ENCODE data around the gene GEMIN8. TPM values are rescaled to one million over a fixed set of nuclear protein-coding genes. Genes with fewer than 3 reads are reported as not detected.

GEMIN8 gene
- polyA plus RNA-seq, 4 donors = 3.5 to 18.0 (median 10.5) TPM

DNA sequence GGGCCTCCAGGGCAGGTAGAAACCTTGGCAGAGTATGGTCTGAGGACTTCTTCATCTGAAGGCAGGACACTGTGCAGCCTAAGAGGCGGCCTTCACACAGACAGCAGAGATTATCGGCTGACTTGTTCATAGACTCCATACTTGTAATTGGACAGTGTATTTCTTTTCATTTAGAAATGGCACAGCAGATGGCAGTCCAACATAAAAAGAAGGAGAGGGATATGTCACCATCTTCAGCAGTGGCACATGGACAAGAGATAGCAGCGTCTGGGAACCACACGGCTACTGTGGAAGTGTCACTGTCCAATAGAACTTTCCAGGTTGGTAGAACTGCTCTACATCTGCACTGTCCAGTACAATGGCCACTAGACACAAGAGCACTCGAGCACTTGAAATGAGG is 21.7 kb upstream of the GEMIN8 start:
- no peaks in the 10 kb centered on the region for H3K27me3 ChIP-seq (ENCODE audit: control insufficient read depth in 3 of 3, insufficient read depth in 3 of 3, low read length in 3 of 3)
- H3K27ac ChIP-seq (ENCODE audit: low read depth in 1 of 3, low read length in 2 of 3) = no peak overlapping the region
- no peaks in the 10 kb centered on the region for H3K36me3 ChIP-seq (ENCODE audit: control insufficient read depth in 3 of 3, insufficient read depth in 2 of 3, low read depth in 1 of 3, low read length in 3 of 3)
- no peaks in the 10 kb centered on the region for H3K4me1 ChIP-seq (ENCODE audit: control insufficient read depth in 3 of 3, insufficient read depth in 2 of 3, low read depth in 1 of 3, low read length in 2 of 3)
- H3K9me3 ChIP-seq (ENCODE audit: control insufficient read depth in 2 of 2, insufficient read depth in 1 of 2, low read depth in 1 of 2, low read length in 1 of 2) = no peaks in the 10 kb centered on the region
- DNase-seq = no peak
- no peak overlapping the region for H3K4me3 ChIP-seq (ENCODE audit: low read depth in 1 of 3, low read length in 3 of 3)
- FAIRE-seq = no peak
- 50 to 70% (median 60%) methylated on average over 5 of the region's 5 CpGs for WGBS, 3 donors

DNA sequence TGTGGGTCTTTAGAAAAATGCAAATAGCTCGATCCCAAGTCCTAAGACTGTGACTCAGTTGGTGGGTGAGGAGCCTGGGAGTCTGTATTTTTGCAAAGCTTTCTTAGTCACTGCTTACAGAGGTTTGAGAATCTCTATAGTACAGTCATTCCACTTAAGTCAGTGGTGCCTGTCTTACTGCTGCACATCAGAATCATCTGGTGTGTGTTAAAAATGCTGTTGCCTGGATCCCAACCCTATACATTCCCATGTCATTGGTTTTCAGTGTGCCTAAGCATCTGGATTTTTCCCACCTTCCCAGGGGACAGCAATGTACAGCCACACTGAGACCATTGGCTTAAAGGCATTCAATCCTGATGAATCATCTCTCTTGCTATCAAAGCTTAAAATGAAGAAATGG is 21.0 kb upstream of the GEMIN8 start:
- FAIRE-seq = no peak
- Histone ChIP-seq H3K36me3 (ENCODE audit: control insufficient read depth in 3 of 3, insufficient read depth in 2 of 3, low read depth in 1 of 3, low read length in 3 of 3) (no peaks in the 10 kb centered on the region), H3K4me1 (ENCODE audit: control insufficient read depth in 3 of 3, insufficient read depth in 2 of 3, low read depth in 1 of 3, low read length in 2 of 3) (no peaks in the 10 kb centered on the region), H3K4me3 (ENCODE audit: low read depth in 1 of 3, low read length in 3 of 3) (no peak overlapping the region), H3K9me3 (ENCODE audit: control insufficient read depth in 2 of 2, insufficient read depth in 1 of 2, low read depth in 1 of 2, low read length in 1 of 2) (no peaks in the 10 kb centered on the region), H3K27ac (ENCODE audit: low read depth in 1 of 3, low read length in 2 of 3) (no peak overlapping the region), H3K27me3 (ENCODE audit: control insufficient read depth in 3 of 3, insufficient read depth in 3 of 3, low read length in 3 of 3) (no peaks in the 10 kb centered on the region)
- WGBS, 3 donors = 30 to 63% (median 36%) methylated on average over 1 of the region's 1 CpG
- no peak for DNase-seq

DNA sequence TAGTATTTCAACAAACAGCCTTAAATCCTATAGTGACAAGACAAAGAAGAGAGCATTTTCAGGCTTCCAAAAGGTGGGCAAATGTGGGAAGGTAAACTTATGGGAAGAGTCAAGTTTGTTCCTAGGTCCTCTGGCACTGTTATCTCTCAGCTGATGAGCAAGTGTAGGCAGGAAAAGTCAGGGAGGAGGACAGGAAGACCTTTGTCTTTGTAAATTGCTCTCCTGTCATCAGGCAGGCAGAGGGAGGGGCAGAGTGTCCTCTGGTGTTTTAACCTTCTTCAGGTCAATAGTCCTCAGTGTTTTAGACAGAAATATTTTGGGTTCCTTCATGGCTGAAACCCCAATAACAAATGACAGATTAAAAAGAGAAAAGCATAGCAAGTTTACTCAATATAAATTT is 13.5 kb upstream of the GEMIN8 start:
- no peaks in the 10 kb centered on the region for H3K36me3 ChIP-seq (ENCODE audit: control insufficient read depth in 3 of 3, insufficient read depth in 2 of 3, low read depth in 1 of 3, low read length in 3 of 3)
- no peak overlapping the region for H3K4me3 ChIP-seq (ENCODE audit: low read depth in 1 of 3, low read length in 3 of 3)
- no peaks in the 10 kb centered on the region for H3K9me3 ChIP-seq (ENCODE audit: control insufficient read depth in 2 of 2, insufficient read depth in 1 of 2, low read depth in 1 of 2, low read length in 1 of 2)
- H3K27me3 ChIP-seq (ENCODE audit: control insufficient read depth in 3 of 3, insufficient read depth in 3 of 3, low read length in 3 of 3) = no peaks in the 10 kb centered on the region
- H3K27ac ChIP-seq (ENCODE audit: low read depth in 1 of 3, low read length in 2 of 3) = no peak overlapping the region
- DNase-seq (no peak), FAIRE-seq (no peak)
- no peaks in the 10 kb centered on the region for H3K4me1 ChIP-seq (ENCODE audit: control insufficient read depth in 3 of 3, insufficient read depth in 2 of 3, low read depth in 1 of 3, low read length in 2 of 3)

DNA sequence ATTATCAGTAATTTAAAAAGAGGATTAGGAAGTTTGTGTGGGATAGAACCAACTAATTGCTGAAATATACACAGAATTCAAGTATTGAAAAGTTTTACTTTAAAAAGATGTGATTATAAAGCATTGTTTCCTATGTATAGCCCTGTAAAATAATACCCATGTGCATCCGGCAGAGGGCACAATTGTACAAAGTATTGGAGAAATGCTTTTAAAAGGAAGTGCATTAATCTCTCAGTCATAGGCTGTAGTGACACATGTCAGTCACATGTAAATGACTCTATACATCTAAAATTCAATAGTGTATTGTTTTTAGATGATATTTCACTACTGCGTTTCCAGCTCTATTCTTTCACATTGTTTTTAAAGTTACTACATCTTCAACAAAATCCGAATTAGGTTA is 9.7 kb upstream of the GEMIN8 start:
- DNase-seq (peak; percentile 53 to 60), FAIRE-seq (peak; percentile 95)
- Histone ChIP-seq H3K27me3 (ENCODE audit: control insufficient read depth in 3 of 3, insufficient read depth in 3 of 3, low read length in 3 of 3) (no peaks in the 10 kb centered on the region), H3K9me3 (ENCODE audit: control insufficient read depth in 2 of 2, insufficient read depth in 1 of 2, low read depth in 1 of 2, low read length in 1 of 2) (no peaks in the 10 kb centered on the region), H3K4me1 (ENCODE audit: control insufficient read depth in 3 of 3, insufficient read depth in 2 of 3, low read depth in 1 of 3, low read length in 2 of 3) (no peaks in the 10 kb centered on the region), H3K4me3 (ENCODE audit: low read depth in 1 of 3, low read length in 3 of 3) (no peak overlapping the region), H3K36me3 (ENCODE audit: control insufficient read depth in 3 of 3, insufficient read depth in 2 of 3, low read depth in 1 of 3, low read length in 3 of 3) (no peaks in the 10 kb centered on the region), H3K27ac (ENCODE audit: low read depth in 1 of 3, low read length in 2 of 3) (no peak overlapping the region)
- 30 to 34% (median 33%) methylated on average over 3 of the region's 3 CpGs for WGBS, 3 donors

DNA sequence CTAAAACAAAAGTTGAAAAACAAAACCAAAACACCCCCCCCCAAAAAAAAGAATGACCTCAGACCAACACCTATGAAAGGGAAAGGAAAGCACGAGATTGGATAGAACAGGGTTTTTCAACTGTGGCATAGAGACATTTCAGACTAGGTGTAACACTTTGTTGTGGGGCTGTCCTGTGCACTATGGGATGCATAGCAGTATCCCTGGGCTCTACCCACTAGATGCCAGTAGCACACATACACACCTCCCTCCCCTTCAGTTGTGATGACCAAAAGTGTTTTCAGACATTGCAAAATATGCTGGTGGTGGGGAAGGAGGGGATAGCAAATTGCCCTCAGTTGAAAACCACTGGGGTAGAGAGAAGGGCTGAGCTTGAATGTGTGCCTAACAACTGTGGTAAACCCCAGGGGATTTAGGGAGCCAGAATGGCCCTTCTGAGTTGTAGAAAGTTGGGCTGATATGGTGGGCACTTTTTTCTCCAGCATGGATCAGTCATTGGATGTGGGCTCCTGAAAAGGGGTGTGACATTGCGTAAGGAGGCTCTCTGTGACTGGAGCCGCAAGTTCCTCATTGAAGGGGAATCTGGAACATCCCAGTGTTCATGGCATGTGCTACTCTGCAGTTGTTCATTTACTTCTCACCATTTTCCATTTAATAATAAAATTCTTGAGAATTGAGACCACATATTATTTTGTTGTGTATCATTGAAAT is 8.8 kb upstream of the GEMIN8 start:
- Histone ChIP-seq H3K36me3 (ENCODE audit: control insufficient read depth in 3 of 3, insufficient read depth in 2 of 3, low read depth in 1 of 3, low read length in 3 of 3) (no peaks in the 10 kb centered on the region), H3K4me1 (ENCODE audit: control insufficient read depth in 3 of 3, insufficient read depth in 2 of 3, low read depth in 1 of 3, low read length in 2 of 3) (no peaks in the 10 kb centered on the region), H3K27me3 (ENCODE audit: control insufficient read depth in 3 of 3, insufficient read depth in 3 of 3, low read length in 3 of 3) (no peaks in the 10 kb centered on the region), H3K9me3 (ENCODE audit: control insufficient read depth in 2 of 2, insufficient read depth in 1 of 2, low read depth in 1 of 2, low read length in 1 of 2) (no peaks in the 10 kb centered on the region), H3K4me3 (ENCODE audit: low read depth in 1 of 3, low read length in 3 of 3) (no peak overlapping the region), H3K27ac (ENCODE audit: low read depth in 1 of 3, low read length in 2 of 3) (no peak overlapping the region)
- DNase-seq (no peak), FAIRE-seq (no peak)
- 47 to 50% (median 48%) methylated on average over 3 of the region's 3 CpGs for WGBS, 3 donors

DNA sequence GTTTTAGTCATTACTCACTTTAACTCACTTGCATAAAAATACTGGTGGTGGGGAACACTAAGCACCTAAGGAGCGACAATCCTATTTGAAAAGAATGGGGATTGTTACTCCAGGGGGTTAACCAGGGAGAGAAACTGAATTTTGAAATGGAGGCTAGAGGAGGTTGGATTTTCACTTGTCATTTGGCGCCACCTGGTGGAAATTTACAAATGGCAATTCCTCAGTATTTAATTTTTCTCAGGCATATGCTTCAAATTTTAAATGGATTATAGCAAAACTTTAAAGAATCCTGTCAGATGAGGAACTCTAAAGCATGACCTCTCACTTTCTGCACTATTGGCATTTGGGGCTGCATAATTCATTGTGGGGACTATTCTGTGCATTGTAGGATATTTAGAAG is 2.7 kb upstream of the GEMIN8 start:
- H3K9me3 ChIP-seq (ENCODE audit: control insufficient read depth in 2 of 2, insufficient read depth in 1 of 2, low read depth in 1 of 2, low read length in 1 of 2) = no peaks in the 10 kb centered on the region
- DNase-seq (peak; percentile 45 to 61), FAIRE-seq (no peak)
- H3K4me1 ChIP-seq (ENCODE audit: control insufficient read depth in 3 of 3, insufficient read depth in 2 of 3, low read depth in 1 of 3, low read length in 2 of 3) = no peaks in the 10 kb centered on the region
- 0 to 1% (median 0%) methylated on average over 2 of the region's 2 CpGs for WGBS, 3 donors
- H3K27ac ChIP-seq (ENCODE audit: low read depth in 1 of 3, low read length in 2 of 3) = no peak overlapping the region
- H3K36me3 ChIP-seq (ENCODE audit: control insufficient read depth in 3 of 3, insufficient read depth in 2 of 3, low read depth in 1 of 3, low read length in 3 of 3) = no peaks in the 10 kb centered on the region
- no peak overlapping the region for H3K4me3 ChIP-seq (ENCODE audit: low read depth in 1 of 3, low read length in 3 of 3)
- H3K27me3 ChIP-seq (ENCODE audit: control insufficient read depth in 3 of 3, insufficient read depth in 3 of 3, low read length in 3 of 3) = no peaks in the 10 kb centered on the region

DNA sequence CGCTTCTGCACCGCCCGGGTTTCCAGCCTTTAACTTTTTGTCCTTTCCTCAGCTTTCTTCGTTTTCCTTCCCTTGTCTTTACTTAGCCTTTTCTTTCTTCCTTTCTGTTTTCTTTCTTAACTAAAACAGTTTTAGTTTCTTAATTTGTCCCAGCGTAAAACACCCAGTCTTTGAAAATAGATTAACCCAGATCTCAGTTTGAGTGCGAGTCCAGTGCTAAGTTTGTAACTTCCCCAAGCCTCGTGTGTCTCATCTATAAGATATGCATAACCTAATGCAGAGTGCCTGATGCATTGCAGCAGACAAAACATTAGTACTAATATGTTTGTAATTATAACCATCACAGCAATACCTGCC is 460 bp upstream of the GEMIN8 start:
- 1 to 8% (median 4%) methylated on average over 4 to 7 of the region's 7 CpGs for WGBS, 3 donors
- Histone ChIP-seq H3K27ac (ENCODE audit: low read depth in 1 of 3, low read length in 2 of 3) (peak overlapping the region; percentile 64 to 94 (median 72)), H3K4me3 (ENCODE audit: low read depth in 1 of 3, low read length in 3 of 3) (peak overlapping the region in 2 of 3 donors; percentile 67 to 79), H3K36me3 (ENCODE audit: control insufficient read depth in 3 of 3, insufficient read depth in 2 of 3, low read depth in 1 of 3, low read length in 3 of 3) (no peaks in the 10 kb centered on the region), H3K9me3 (ENCODE audit: control insufficient read depth in 2 of 2, insufficient read depth in 1 of 2, low read depth in 1 of 2, low read length in 1 of 2) (no peaks in the 10 kb centered on the region), H3K4me1 (ENCODE audit: control insufficient read depth in 3 of 3, insufficient read depth in 2 of 3, low read depth in 1 of 3, low read length in 2 of 3) (no peaks in the 10 kb centered on the region), H3K27me3 (ENCODE audit: control insufficient read depth in 3 of 3, insufficient read depth in 3 of 3, low read length in 3 of 3) (no peaks in the 10 kb centered on the region)
- DNase-seq (peak in 1 of 2 donors; percentile 28), FAIRE-seq (no peak)

DNA sequence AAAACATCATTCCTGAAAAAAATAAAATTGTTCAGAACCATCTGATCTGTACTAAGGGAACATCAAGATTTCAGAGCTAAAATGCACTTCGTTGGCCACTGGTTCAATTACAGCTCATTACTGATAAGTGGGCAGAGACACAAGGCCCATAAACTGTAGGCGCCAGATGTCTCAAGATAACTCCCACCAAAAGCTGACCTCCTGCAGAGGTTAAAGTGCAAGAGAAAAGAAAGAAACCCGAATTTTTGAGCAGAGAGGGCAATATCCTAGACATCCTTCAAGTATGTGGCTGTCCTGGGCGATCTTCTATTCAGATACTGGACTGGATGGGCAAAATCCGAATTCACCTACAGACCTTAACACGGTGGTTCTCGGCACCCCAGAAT is 660 bp downstream of the GEMIN8 start:
- Histone ChIP-seq H3K9me3 (ENCODE audit: control insufficient read depth in 2 of 2, insufficient read depth in 1 of 2, low read depth in 1 of 2, low read length in 1 of 2) (no peaks in the 10 kb centered on the region), H3K27me3 (ENCODE audit: control insufficient read depth in 3 of 3, insufficient read depth in 3 of 3, low read length in 3 of 3) (no peaks in the 10 kb centered on the region), H3K36me3 (ENCODE audit: control insufficient read depth in 3 of 3, insufficient read depth in 2 of 3, low read depth in 1 of 3, low read length in 3 of 3) (no peaks in the 10 kb centered on the region), H3K4me3 (ENCODE audit: low read depth in 1 of 3, low read length in 3 of 3) (peak overlapping the region; percentile 41 to 79 (median 67)), H3K27ac (ENCODE audit: low read depth in 1 of 3, low read length in 2 of 3) (peak overlapping the region in 2 of 3 donors; percentile 72 to 94), H3K4me1 (ENCODE audit: control insufficient read depth in 3 of 3, insufficient read depth in 2 of 3, low read depth in 1 of 3, low read length in 2 of 3) (no peaks in the 10 kb centered on the region)
- DNase-seq (no peak), FAIRE-seq (no peak)
- WGBS, 3 donors = 2 to 8% (median 2%) methylated on average over 7 of the region's 7 CpGs

DNA sequence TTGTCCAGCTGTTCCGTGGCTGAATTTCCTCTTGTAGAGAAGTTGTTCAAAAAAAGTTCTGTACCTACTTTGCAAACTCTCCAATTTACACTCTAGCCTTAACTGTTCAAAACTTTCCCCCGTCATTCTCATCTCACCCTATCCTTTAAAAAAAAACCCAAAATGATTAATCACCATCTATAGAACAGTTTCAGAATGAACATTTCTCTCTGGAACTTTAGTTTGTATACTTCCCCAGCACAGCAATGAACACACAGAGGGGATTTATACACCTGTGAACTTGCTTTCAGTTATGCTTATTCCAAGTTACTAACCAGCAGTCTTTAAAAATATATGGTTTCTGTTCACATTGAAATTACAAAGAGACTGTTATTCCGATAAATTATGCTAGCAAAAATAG is 1.2 kb downstream of the GEMIN8 start:
- H3K9me3 ChIP-seq (ENCODE audit: control insufficient read depth in 2 of 2, insufficient read depth in 1 of 2, low read depth in 1 of 2, low read length in 1 of 2) = no peaks in the 10 kb centered on the region
- H3K27ac ChIP-seq (ENCODE audit: low read depth in 1 of 3, low read length in 2 of 3) = no peak overlapping the region
- no peak for FAIRE-seq
- H3K27me3 ChIP-seq (ENCODE audit: control insufficient read depth in 3 of 3, insufficient read depth in 3 of 3, low read length in 3 of 3) = no peaks in the 10 kb centered on the region
- H3K4me1 ChIP-seq (ENCODE audit: control insufficient read depth in 3 of 3, insufficient read depth in 2 of 3, low read depth in 1 of 3, low read length in 2 of 3) = no peaks in the 10 kb centered on the region
- no peak overlapping the region for H3K4me3 ChIP-seq (ENCODE audit: low read depth in 1 of 3, low read length in 3 of 3)
- DNase-seq = no peak
- no peaks in the 10 kb centered on the region for H3K36me3 ChIP-seq (ENCODE audit: control insufficient read depth in 3 of 3, insufficient read depth in 2 of 3, low read depth in 1 of 3, low read length in 3 of 3)
- 34 to 51% (median 50%) methylated on average over 3 of the region's 3 CpGs for WGBS, 3 donors
